GM23338 (cell line): ENCODE data around the gene GGT5. TPM values are rescaled to one million over a fixed set of nuclear protein-coding genes. Genes with fewer than 3 reads are reported as not detected.
A peak's percentile ranks its signal among the peaks of the same experiment; 100 is the strongest.

ENCODE experiments used
- ATAC-seq: fragments of 200-7000 bp; cut with Tn5 transposase; 3 replicates; pipeline ENCODE4 v1.9.1; 2020
- DNase-seq: peaks from one replicate; pipeline ENCODE4 v3.0.0-alpha.2; 2015; ENCODE audit warnings: low spot score
- H2AFZ ChIP-seq: fragments of 200-600 bp; sonication (generic); 2 replicates; pipeline ENCODE4 v1.8.0; 2016; ENCODE audit warnings: antibody characterized with exemption, mild to moderate bottlenecking, moderate library complexity
- H3F3A ChIP-seq: fragments of 200-600 bp; sonication (generic); replicated peaks from 2 replicates; pipeline ENCODE4 v1.8.0; 2017; ENCODE audit warnings: antibody characterized with exemption, mixed run types, low read depth
- H3K27ac ChIP-seq: fragments of 200-600 bp; sonication (generic); 2 replicates; pipeline ENCODE4 v1.6.1; 2016; ENCODE audit warnings: low read depth
- H3K27me3 ChIP-seq: fragments of 200-600 bp; sonication (generic); 2 replicates; pipeline ENCODE4 v1.8.0; 2016; ENCODE audit warnings: mild to moderate bottlenecking, mixed run types, moderate library complexity; ENCODE audit not compliant: insufficient read depth
- H3K36me3 ChIP-seq: fragments of 200-600 bp; sonication (generic); 2 replicates; pipeline ENCODE4 v1.8.0; 2016; ENCODE audit warnings: mild to moderate bottlenecking; ENCODE audit not compliant: insufficient read depth
- H3K4me1 ChIP-seq: fragments of 200-600 bp; sonication (generic); 2 replicates; pipeline ENCODE4 v1.8.0; 2016; ENCODE audit warnings: mild to moderate bottlenecking, moderate library complexity; ENCODE audit not compliant: insufficient read depth
- H3K4me2 ChIP-seq: fragments of 200-600 bp; sonication (generic); 2 replicates; pipeline ENCODE4 v1.7.1; 2017; ENCODE audit warnings: mixed run types
- H3K4me3 ChIP-seq: fragments of 200-600 bp; sonication (generic); 2 replicates; pipeline ENCODE4 v1.6.1; 2016; ENCODE audit warnings: mixed run types
- H3K79me2 ChIP-seq: fragments of 200-600 bp; sonication (generic); replicated peaks from 2 replicates; pipeline ENCODE4 v1.8.0; 2017; ENCODE audit warnings: mild to moderate bottlenecking; ENCODE audit not compliant: insufficient read depth
- H3K9me2 ChIP-seq: fragments of 200-600 bp; sonication (generic); 2 replicates; pipeline ENCODE4 v1.8.0; 2017; ENCODE audit not compliant: insufficient read depth
- H4K20me1 ChIP-seq: fragments of 200-600 bp; sonication (generic); replicated peaks from 2 replicates; pipeline ENCODE4 v1.8.0; 2017; ENCODE audit warnings: mild to moderate bottlenecking; ENCODE audit not compliant: insufficient read depth
- H3K27ac Mint-ChIP-seq: 2 replicates; pipeline ENCODE4 v1.8.0; 2020; ENCODE audit warnings: inconsistent platforms, mild to moderate bottlenecking, moderate library complexity, mixed read lengths
- H3K27me3 Mint-ChIP-seq: 3 replicates; pipeline ENCODE4 v1.8.0; 2022; ENCODE audit warnings: low read depth, mild to moderate bottlenecking, moderate library complexity, mixed read lengths, inconsistent platforms; ENCODE audit not compliant: insufficient read depth, poor library complexity
- H3K36me3 Mint-ChIP-seq: 3 replicates; pipeline ENCODE4 v1.8.0; 2021; ENCODE audit warnings: low read depth, mild to moderate bottlenecking, inconsistent platforms, moderate library complexity, mixed read lengths
- H3K4me1 Mint-ChIP-seq: 3 replicates; pipeline ENCODE4 v1.8.0; 2020; ENCODE audit warnings: mild to moderate bottlenecking, inconsistent platforms, mixed read lengths
- H3K4me3 Mint-ChIP-seq: 3 replicates; pipeline ENCODE4 v1.8.0; 2021; ENCODE audit warnings: moderate library complexity, mild to moderate bottlenecking, inconsistent platforms, mixed read lengths
- H3K9me3 Mint-ChIP-seq: 3 replicates; pipeline ENCODE4 v1.8.0; 2020; ENCODE audit warnings: moderate library complexity, mild to moderate bottlenecking, inconsistent platforms, mixed read lengths
- CREB1 ChIP-seq: fragments of 250-450 bp; sonication (Bioruptor Pico); IDR thresholded peaks from 2 replicates; pipeline ENCODE4 v1.5.0; 2020; ENCODE audit warnings: low read depth, mild to moderate bottlenecking, moderate library complexity
- EZH2 ChIP-seq: fragments of 200-600 bp; sonication (generic); IDR thresholded peaks from one replicate; pipeline ENCODE4 v1.8.0; 2017; ENCODE audit warnings: antibody characterized with exemption, mild to moderate bottlenecking, low read depth; ENCODE audit not compliant: unreplicated experiment
- EZH2phosphoT487 ChIP-seq: fragments of 200-600 bp; sonication (generic); IDR thresholded peaks from one replicate; pipeline ENCODE4 v1.8.1; 2018; ENCODE audit warnings: antibody characterized with exemption; ENCODE audit not compliant: unreplicated experiment
- JUNB ChIP-seq: IDR thresholded peaks from one replicate; pipeline ENCODE4 v1.6.1; 2016; ENCODE audit warnings: antibody characterized with exemption; ENCODE audit not compliant: unreplicated experiment
- NANOG ChIP-seq: IDR thresholded peaks from 2 replicates; pipeline ENCODE4 v1.6.1; 2016; ENCODE audit warnings: antibody characterized with exemption, borderline replicate concordance
- POLR2AphosphoS5 ChIP-seq: IDR thresholded peaks from 2 replicates; pipeline ENCODE4 v1.6.1; 2016; ENCODE audit warnings: antibody characterized with exemption, low read depth
- ZNF331 ChIP-seq: fragments of 250-450 bp; sonication (Bioruptor Pico); IDR thresholded peaks from 2 replicates; pipeline ENCODE4 v1.5.0; 2020; ENCODE audit warnings: low read depth, mild to moderate bottlenecking, moderate library complexity
- polyA plus RNA-seq: library from polyadenylated mRNA; unstranded; fragments of >200 nt; fragmentation: Nextera tagmentation; extraction: Ambion mirVana; gene quantifications from 2 replicates; pipeline ENCODE4 v1.2.1, GENCODE V29; 2016
- total RNA-seq: library from RNA; depleted of rRNA; stranded (reverse); fragments of >200 nt; shearing (Covaris generic); gene quantifications from 2 replicates; pipeline ENCODE4 v1.2.3, GENCODE V29; 2014
- TF ChIP-seq, protein P1 (sequence below): IDR thresholded peaks from one replicate; pipeline ENCODE4 v1.6.1; 2018; ENCODE audit warnings: antibody characterized with exemption; ENCODE audit not compliant: unreplicated experiment
- TF ChIP-seq, protein P2 (sequence below), 2 experiments: fragments of 200-600 bp in 1 of 2; sonication (generic) in 1 of 2; conservative IDR thresholded peaks; 2 replicates each; pipeline versions ENCODE4 v1.5.1 to v1.6.1; 2016 to 2017; ENCODE audit warnings: antibody characterized with exemption in 2 of 2, low read depth in 2 of 2, mild to moderate bottlenecking in 2 of 2, moderate library complexity in 1 of 2
- TF ChIP-seq, protein P3 (sequence below): IDR thresholded peaks from 2 replicates; pipeline ENCODE4 v1.6.1; 2016; ENCODE audit warnings: antibody characterized with exemption

The GGT5 gene
- total and polyA plus RNA-seq, 2 experiments from 2014 or later: not detected

DNA sequence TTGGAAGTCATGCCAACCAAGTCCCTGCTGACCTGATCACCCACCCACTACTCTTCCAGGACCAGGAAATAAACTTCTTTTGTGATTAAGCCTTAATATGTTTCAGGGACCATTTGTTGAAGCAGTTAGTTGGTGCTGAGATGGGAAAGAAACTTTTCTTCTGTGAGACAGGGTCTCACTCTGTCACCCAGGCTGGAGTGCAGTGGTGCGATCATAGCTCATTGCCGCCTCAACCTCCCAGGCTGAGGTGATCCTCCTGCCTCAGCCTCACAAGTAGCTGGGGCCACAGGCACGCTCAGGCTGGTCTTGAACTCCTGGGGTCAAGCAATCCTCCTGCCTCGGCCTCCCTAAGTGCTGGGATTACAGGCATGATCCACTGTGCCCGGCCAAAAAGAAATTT is 53.0 kb downstream of the GGT5 start (continued):
- TF ChIP-seq, protein P1, sequence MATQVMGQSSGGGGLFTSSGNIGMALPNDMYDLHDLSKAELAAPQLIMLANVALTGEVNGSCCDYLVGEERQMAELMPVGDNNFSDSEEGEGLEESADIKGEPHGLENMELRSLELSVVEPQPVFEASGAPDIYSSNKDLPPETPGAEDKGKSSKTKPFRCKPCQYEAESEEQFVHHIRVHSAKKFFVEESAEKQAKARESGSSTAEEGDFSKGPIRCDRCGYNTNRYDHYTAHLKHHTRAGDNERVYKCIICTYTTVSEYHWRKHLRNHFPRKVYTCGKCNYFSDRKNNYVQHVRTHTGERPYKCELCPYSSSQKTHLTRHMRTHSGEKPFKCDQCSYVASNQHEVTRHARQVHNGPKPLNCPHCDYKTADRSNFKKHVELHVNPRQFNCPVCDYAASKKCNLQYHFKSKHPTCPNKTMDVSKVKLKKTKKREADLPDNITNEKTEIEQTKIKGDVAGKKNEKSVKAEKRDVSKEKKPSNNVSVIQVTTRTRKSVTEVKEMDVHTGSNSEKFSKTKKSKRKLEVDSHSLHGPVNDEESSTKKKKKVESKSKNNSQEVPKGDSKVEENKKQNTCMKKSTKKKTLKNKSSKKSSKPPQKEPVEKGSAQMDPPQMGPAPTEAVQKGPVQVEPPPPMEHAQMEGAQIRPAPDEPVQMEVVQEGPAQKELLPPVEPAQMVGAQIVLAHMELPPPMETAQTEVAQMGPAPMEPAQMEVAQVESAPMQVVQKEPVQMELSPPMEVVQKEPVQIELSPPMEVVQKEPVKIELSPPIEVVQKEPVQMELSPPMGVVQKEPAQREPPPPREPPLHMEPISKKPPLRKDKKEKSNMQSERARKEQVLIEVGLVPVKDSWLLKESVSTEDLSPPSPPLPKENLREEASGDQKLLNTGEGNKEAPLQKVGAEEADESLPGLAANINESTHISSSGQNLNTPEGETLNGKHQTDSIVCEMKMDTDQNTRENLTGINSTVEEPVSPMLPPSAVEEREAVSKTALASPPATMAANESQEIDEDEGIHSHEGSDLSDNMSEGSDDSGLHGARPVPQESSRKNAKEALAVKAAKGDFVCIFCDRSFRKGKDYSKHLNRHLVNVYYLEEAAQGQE: no peak
- TF ChIP-seq ZNF331 (CRISPR knock-in tag): no peak

DNA sequence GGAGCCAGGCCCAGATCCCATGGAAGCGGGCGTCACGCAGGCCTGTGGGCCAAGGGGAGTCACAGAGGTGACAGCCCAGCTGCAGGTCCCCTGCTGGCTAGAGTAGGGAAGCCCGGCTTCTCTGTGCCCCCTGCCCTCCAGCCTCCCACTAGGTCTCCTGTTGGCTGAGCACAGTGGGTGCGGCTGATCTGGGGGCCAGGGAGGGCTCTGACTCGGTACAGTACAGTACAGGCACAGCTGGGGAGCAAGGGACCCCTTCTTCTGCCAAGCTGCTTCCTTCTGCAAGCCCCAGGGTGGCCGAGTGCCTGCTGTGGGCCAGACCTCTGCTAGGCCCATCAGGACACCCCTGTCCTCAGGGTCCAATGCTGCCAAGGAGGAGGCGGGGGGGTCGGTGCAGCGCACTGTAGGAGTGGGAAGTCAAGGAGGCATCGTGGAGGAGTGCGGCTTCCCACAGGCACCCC is 53.5 kb downstream of the GGT5 start:
- Mint-ChIP-seq H3K27me3 (peaks cover 9% of the 10 kb centered on the region), H3K9me3 (no peaks in the 10 kb centered on the region; the same call in 2 of the 3 replicates), H3K36me3 (no peaks in the 10 kb centered on the region), H3K4me1 (0 out of 3 replicates have a peak, but pooled peaks cover under 1% of the 10 kb centered on the region), H3K27ac (no peak overlapping the region), H3K4me3 (no peak overlapping the region)
- no peaks in the 10 kb centered on the region for H3K79me2 ChIP-seq
- no peaks in the 10 kb centered on the region for H3K27me3 ChIP-seq
- H3K36me3 ChIP-seq: no peaks in the 10 kb centered on the region
- no peaks in the 10 kb centered on the region for H3F3A ChIP-seq
- H3K9me2 ChIP-seq: no peaks in the 10 kb centered on the region
- DNase-seq (no peak), ATAC-seq (no peak)
- no peak overlapping the region for H3K27ac ChIP-seq
- H3K4me2 ChIP-seq: no peak overlapping the region
- no peaks in the 10 kb centered on the region for H3K4me1 ChIP-seq
- no peaks in the 10 kb centered on the region for H4K20me1 ChIP-seq
- H3K4me3 ChIP-seq: no peak overlapping the region
- H2AFZ ChIP-seq: no peak overlapping the region
- TF ChIP-seq POLR2AphosphoS5: no peak
- TF ChIP-seq NANOG: no peak
- TF ChIP-seq, protein P2, sequence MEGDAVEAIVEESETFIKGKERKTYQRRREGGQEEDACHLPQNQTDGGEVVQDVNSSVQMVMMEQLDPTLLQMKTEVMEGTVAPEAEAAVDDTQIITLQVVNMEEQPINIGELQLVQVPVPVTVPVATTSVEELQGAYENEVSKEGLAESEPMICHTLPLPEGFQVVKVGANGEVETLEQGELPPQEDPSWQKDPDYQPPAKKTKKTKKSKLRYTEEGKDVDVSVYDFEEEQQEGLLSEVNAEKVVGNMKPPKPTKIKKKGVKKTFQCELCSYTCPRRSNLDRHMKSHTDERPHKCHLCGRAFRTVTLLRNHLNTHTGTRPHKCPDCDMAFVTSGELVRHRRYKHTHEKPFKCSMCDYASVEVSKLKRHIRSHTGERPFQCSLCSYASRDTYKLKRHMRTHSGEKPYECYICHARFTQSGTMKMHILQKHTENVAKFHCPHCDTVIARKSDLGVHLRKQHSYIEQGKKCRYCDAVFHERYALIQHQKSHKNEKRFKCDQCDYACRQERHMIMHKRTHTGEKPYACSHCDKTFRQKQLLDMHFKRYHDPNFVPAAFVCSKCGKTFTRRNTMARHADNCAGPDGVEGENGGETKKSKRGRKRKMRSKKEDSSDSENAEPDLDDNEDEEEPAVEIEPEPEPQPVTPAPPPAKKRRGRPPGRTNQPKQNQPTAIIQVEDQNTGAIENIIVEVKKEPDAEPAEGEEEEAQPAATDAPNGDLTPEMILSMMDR (conservative IDR thresholded peaks at IDR 0.05; ENCODE audit: low read depth in 2 of 2): 0 out of 4 replicates have a peak, but pooled peaks of 1 of the 2 experiments have one; percentile 5

DNA sequence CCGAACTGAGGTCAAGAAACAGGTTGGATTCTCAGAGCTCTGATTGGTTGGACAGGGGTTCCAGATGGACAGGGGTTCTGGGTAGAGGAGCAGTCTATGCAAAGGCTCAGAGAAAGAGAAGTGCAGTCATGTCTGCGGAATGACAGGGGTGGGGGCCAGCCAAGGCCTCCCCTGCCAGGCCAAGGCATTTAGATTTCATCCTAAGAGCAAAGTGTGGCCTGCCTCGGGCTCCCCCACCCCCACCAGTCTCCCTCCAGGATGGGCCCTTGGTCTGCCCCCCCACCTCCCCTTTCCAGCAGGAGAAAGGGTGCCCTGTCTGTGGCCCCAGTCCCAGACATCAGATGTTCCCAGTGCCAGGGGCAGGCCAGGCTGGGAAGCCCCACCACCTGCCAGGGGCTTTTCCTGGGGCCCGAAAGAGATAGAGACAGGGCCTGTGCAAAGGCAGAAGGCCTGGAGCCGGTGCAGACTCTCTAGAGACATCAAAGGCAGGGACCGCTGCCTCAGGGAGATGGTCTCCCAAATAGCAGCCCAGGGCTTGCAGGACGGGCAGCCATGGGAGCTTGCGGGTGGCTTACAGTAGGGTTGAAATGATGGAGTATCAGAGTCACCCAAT is 54.2 kb downstream of the GGT5 start:
- Histone ChIP-seq H3K36me3 (no peaks in the 10 kb centered on the region), H3K4me2 (no peak overlapping the region), H3K27ac (no peak overlapping the region), H3K79me2 (no peaks in the 10 kb centered on the region), H4K20me1 (no peaks in the 10 kb centered on the region), H3K9me2 (no peaks in the 10 kb centered on the region), H3K27me3 (no peaks in the 10 kb centered on the region), H2AFZ (no peak overlapping the region), H3K4me1 (no peaks in the 10 kb centered on the region), H3K4me3 (no peak overlapping the region), H3F3A (no peaks in the 10 kb centered on the region)
- Mint-ChIP-seq H3K4me1 (no peaks in the 10 kb centered on the region), H3K36me3 (no peaks in the 10 kb centered on the region), H3K4me3 (no peak overlapping the region), H3K27me3 (peaks cover 11% of the 10 kb centered on the region), H3K27ac (no peak overlapping the region), H3K9me3 (no peaks in the 10 kb centered on the region; the same call in 2 of the 3 replicates)
- ATAC-seq (no peak), DNase-seq (no peak)
- TF ChIP-seq CREB1 (CRISPR knock-in tag) (no peak), EZH2phosphoT487 (no peak), JUNB (no peak), EZH2 (no peak), NANOG (no peak), ZNF331 (CRISPR knock-in tag) (no peak), POLR2AphosphoS5 (no peak)
- TF ChIP-seq, protein P2 (conservative IDR thresholded peaks at IDR 0.05; ENCODE audit: low read depth in 2 of 2): no peak
- TF ChIP-seq, protein P3, sequence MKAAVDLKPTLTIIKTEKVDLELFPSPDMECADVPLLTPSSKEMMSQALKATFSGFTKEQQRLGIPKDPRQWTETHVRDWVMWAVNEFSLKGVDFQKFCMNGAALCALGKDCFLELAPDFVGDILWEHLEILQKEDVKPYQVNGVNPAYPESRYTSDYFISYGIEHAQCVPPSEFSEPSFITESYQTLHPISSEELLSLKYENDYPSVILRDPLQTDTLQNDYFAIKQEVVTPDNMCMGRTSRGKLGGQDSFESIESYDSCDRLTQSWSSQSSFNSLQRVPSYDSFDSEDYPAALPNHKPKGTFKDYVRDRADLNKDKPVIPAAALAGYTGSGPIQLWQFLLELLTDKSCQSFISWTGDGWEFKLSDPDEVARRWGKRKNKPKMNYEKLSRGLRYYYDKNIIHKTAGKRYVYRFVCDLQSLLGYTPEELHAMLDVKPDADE: no peak
